Endothelial cell (in vitro differentiated cells): ENCODE data around the gene MYH7. TPM values are rescaled to one million over a fixed set of nuclear protein-coding genes. Genes with fewer than 3 reads are reported as not detected.

ENCODE experiments used
- DNase-seq: peaks from one replicate; pipeline ENCODE4 v3.0.0; 2021; ENCODE audit warnings: low spot score
- H3K27ac Mint-ChIP-seq: one replicate; pipeline ENCODE4 v1.8.0; 2021; ENCODE audit warnings: mixed read lengths, inconsistent platforms; ENCODE audit not compliant: unreplicated experiment
- H3K27me3 Mint-ChIP-seq: one replicate; pipeline ENCODE4 v1.8.0; 2021; ENCODE audit warnings: mild to moderate bottlenecking, moderate library complexity, mixed read lengths, inconsistent platforms; ENCODE audit not compliant: unreplicated experiment
- H3K36me3 Mint-ChIP-seq: one replicate; pipeline ENCODE4 v1.8.0; 2021; ENCODE audit warnings: mild to moderate bottlenecking, low read depth, mixed read lengths, inconsistent platforms; ENCODE audit not compliant: unreplicated experiment
- H3K4me1 Mint-ChIP-seq: one replicate; pipeline ENCODE4 v1.8.0; 2021; ENCODE audit warnings: mild to moderate bottlenecking, mixed read lengths, inconsistent platforms; ENCODE audit not compliant: unreplicated experiment
- H3K4me3 Mint-ChIP-seq: one replicate; pipeline ENCODE4 v1.8.0; 2021; ENCODE audit warnings: mild to moderate bottlenecking, mixed read lengths, inconsistent platforms; ENCODE audit not compliant: unreplicated experiment
- H3K9me3 Mint-ChIP-seq: one replicate; pipeline ENCODE4 v1.8.0; 2021; ENCODE audit warnings: mixed read lengths, inconsistent platforms; ENCODE audit not compliant: unreplicated experiment
- CTCF ChIP-seq: fragments of 200-600 bp; sonication (generic); IDR thresholded peaks from one replicate; pipeline ENCODE4 v1.5.0; 2021; ENCODE audit warnings: antibody characterized with exemption; ENCODE audit not compliant: unreplicated experiment
- total RNA-seq: library from RNA; stranded (reverse); fragmentation: NEBNext Ultra II Directional; extraction: Animal tissue kit (Norgen Biotek cat#: 25700); gene quantifications from one replicate; pipeline ENCODE4 v1.2.1, GENCODE V29; 2021; ENCODE audit not compliant: unreplicated experiment

The MYH7 gene
- total RNA-seq, 1 donor from 2014 or later, result 0.18 TPM

GRCh38 chr14:23415821-23416778 is 19.4 kb downstream of the MYH7 start:
- Mint-ChIP-seq H3K9me3 (no peaks in the 10 kb centered on the region), H3K36me3 (no peaks in the 10 kb centered on the region), H3K27ac (no peak overlapping the region), H3K4me1 (peaks cover 13% of the 10 kb centered on the region), H3K27me3 (peaks cover 22% of the 10 kb centered on the region), H3K4me3 (no peak overlapping the region)
- no peak for TF ChIP-seq CTCF
- DNase-seq, result no peak

GRCh38 chr14:23414906-23415820 is 20.3 kb downstream of the MYH7 start:
- no peak overlapping the region for H3K27ac Mint-ChIP-seq

GRCh38 chr14:23414254-23414653 is 21.2 kb downstream of the MYH7 start:
- TF ChIP-seq CTCF, result no peak
- H3K4me1 Mint-ChIP-seq, result peaks cover 22% of the 10 kb centered on the region
- DNase-seq, result no peak
- H3K27ac Mint-ChIP-seq, result no peak overlapping the region
- no peak overlapping the region for H3K4me3 Mint-ChIP-seq
- H3K27me3 Mint-ChIP-seq, result peaks cover 22% of the 10 kb centered on the region
- H3K9me3 Mint-ChIP-seq, result no peaks in the 10 kb centered on the region
- peaks cover 4% of the 10 kb centered on the region for H3K36me3 Mint-ChIP-seq

More at GRCh38 chr14:23414906-23415820, 20.3 kb downstream of the MYH7 start:
- TF ChIP-seq CTCF, result no peak
- peaks cover 4% of the 10 kb centered on the region for H3K36me3 Mint-ChIP-seq
- no peaks in the 10 kb centered on the region for H3K9me3 Mint-ChIP-seq
- peaks cover 21% of the 10 kb centered on the region for H3K27me3 Mint-ChIP-seq
- no peak overlapping the region for H3K4me3 Mint-ChIP-seq
- H3K4me1 Mint-ChIP-seq, result peaks cover 22% of the 10 kb centered on the region
- DNase-seq, result no peak

- Mint-ChIP-seq H3K4me3 (no peak overlapping the region), H3K4me1 (peaks cover 27% of the 10 kb centered on the region), H3K36me3 (peaks cover 4% of the 10 kb centered on the region), H3K27ac (no peak overlapping the region), H3K27me3 (peaks cover 26% of the 10 kb centered on the region), H3K9me3 (no peaks in the 10 kb centered on the region)
- no peak for DNase-seq
- no peak for TF ChIP-seq CTCF
Measured at GRCh38 chr14:23413681-23414080, 21.8 kb downstream of the MYH7 start.
